LNCAP (cell line): Measurements from ENCODE around the gene LARP4B.

Experiments
- TF ChIP-seq, protein P1 (sequence below): fragments of 450-650 bp; IDR thresholded peaks from 2 replicates; pipeline ENCODE4 v1.5.1; 2017; ENCODE audit warnings: mild to moderate bottlenecking

LARP4B gene

DNA sequence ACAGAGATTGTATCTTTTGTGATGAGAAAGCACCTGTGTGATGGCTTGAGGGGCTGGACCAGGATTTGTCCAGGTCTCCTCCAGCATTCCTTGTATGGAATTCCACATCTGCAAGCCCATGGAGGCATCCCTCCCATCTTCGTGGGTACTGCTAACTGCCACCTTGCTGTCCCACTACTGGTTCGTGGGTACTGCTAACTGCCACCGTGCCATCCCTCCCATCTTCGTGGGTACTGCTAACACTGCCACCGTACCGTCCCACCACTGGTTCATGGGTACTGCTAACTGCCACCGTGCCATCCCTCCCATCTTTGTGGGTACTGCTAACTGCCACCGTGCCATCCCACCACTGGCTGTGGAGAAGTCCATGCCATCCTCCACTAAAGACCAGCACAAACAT, 111.7 kb downstream of the LARP4B start:
- TF ChIP-seq, protein P1, sequence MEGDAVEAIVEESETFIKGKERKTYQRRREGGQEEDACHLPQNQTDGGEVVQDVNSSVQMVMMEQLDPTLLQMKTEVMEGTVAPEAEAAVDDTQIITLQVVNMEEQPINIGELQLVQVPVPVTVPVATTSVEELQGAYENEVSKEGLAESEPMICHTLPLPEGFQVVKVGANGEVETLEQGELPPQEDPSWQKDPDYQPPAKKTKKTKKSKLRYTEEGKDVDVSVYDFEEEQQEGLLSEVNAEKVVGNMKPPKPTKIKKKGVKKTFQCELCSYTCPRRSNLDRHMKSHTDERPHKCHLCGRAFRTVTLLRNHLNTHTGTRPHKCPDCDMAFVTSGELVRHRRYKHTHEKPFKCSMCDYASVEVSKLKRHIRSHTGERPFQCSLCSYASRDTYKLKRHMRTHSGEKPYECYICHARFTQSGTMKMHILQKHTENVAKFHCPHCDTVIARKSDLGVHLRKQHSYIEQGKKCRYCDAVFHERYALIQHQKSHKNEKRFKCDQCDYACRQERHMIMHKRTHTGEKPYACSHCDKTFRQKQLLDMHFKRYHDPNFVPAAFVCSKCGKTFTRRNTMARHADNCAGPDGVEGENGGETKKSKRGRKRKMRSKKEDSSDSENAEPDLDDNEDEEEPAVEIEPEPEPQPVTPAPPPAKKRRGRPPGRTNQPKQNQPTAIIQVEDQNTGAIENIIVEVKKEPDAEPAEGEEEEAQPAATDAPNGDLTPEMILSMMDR, result no peak

DNA sequence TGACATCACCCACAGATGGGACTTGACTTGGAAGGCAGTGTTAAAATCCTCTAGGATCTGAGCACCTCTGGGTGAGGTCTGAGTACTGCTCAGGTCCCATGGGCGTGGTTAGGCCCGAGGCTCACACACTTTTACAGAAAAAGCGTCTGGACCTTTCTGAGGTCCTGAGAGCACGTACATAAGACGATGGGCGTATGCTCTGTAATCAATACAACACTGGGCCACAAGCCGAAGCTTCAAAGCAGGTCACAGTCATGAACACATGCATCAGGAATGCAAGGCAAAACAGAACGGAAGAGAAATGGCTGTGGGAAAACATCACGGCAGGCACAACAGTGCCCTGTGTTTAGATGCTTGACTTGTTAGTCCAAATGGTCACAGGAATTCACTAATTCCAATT, 112.2 kb downstream of the LARP4B start:
- TF ChIP-seq, protein P1, result no peak

DNA sequence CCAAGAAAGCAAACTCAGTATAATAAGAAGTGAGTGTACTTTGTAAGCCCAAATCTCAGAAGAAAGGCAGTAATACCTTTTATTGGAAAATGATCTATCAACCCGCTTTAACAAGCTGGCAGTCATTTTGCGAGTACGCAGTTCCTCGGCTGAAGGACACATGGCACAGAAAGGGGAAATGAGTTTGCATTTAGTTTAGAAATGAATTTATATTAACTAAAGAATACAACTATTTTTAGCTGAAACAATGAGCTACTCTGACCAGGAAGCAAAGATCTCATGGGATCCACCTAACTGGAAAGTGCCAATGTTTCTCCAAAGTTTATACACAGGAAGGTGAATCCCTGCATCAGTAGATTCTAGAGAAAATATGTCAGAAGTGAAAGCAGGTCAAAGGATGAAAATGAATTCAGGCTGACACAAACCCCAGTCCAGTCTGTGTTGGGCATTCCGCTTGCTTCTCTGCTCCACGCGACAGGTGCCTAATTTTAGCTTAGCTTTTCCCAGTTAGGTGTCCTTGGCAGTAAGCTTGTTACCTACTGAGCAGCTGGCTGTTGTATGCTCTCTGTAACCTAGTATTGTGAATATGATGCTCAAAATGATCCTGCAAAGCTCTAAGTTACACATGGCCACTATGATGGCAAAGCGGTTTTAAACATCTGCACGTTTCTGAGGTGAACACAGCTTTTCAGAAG, 112.8 kb downstream of the LARP4B start:
- TF ChIP-seq, protein P1, result no peak

DNA sequence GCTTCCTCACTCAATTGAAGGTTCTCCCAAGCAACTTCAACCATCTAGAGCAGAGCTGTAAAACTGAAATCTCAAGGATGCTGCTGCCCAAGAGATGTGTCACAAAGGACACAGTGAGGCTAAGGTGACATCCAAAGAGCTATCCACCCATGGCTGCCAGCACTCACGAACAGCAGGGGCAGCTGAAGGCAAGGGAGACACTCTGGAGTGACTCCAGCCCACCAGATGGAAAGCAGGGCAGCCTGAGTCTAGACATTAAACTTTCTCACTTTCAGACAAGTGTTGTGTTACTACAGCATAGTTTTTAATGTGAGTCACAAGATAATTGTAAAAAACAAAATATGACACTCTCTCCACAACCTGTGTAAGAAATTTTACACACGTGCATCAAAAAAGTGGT, 113.5 kb downstream of the LARP4B start:
- TF ChIP-seq, protein P1, result no peak

DNA sequence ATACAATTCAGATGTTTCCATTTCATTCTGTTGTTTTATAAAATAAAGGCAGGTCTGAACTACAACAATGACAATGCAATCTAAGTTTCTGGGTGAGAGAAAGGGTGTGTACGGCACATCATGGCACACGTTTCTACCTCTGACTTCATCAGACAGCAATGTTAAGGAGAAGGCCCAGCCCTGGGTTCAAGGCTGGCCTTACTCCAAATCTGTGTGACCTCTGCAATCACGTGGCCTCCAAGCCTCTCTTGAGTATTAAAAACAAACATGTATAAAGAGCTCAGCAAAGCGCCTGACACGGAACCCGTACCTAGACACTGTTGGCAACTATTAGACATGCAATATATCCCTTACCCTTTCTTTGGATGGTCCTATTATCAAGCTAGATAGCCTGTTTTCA, 114.1 kb downstream of the LARP4B start:
- TF ChIP-seq, protein P1, result no peak

DNA sequence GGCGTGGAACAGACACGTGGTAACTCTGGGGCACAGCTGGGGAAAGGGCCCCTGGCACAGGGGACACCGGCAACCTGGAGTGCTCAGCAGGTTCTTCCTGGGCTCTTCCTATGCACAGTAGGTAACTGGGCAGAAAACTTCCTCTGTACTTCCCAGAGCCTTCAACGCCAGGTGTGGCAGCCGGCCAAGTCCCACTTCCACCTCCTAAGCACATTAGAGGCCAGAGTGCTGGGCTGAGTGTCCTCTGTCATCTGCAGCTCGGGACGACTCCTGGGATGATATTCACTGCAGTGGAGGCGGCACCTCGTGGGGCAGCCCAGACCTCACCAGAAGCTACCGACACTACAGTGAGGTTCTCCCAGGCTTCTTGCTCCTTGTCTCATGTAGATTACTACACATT, 114.5 kb downstream of the LARP4B start:
- TF ChIP-seq, protein P1, result no peak

DNA sequence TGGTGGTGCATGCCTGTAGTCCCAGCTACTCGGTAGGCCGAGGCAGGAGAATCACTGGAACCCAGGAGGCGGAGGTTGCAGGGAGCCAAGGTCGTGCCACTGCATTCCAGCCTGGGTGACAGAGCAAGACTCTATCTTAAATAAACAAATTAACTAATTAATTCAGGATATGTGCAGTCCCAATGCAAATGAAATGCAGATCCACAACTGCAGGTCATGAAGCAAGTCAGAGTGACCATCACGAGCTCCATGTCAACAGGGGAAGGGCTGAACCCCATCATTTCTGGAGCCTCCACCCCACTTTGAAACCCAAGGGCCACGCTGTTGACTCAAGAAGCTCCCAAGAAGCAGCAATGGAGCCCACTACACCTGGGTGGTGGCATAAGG, 115.4 kb downstream of the LARP4B start:
- TF ChIP-seq, protein P1, result no peak
